ENCODE results near the gene MED13L. TPM values are rescaled to one million over a fixed set of nuclear protein-coding genes. Genes with fewer than 3 reads are reported as not detected.

The MED13L gene
- total RNA-seq, 1 experiment from 2014 or later: 20.1 TPM

DNA sequence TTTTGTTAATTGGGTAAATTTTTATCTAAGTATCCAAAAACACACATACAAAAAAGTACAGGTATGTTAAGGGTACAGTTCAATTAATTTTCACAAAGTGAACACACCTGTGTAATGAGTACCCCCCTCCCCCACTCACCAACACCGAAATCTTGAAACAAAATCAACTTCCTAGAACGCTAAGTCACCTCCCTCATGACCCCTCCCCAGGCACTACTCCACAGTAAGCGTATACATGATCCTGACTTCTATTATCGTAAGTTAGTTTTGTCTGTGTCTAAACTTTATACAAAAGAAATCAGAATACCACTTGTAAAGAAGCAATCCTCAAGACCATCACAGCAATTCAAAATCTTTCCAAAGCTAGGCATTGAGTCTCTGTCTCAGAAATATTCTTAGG is 100.5 kb downstream of the MED13L start:
- no peak for DNase-seq (ENCODE audit: low read depth)
- in situ Hi-C loops (cut with HindIII; ENCODE audit: low pct_unique_long_range_greater_than_20kb, low sequenced_read_pairs): no loop called here

DNA sequence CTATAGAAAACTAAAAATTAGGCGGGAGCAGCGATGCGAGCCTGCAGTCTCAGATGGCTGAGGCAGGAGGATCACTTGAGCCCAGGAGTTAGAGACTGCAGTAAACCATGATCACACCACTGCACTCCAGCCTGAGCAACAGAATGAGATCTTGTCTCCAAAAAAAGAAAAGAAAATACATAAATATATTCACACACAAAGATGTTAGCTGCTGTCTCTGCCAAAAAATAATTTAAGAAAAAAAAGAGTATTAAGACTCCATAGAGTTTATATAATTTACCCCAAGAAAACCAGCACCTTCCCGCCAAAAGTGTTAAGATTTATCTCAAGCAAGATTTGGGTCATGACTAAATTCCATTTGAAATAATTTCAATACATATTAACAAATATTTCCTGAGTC is 102.6 kb downstream of the MED13L start:
- DNase-seq (ENCODE audit: low read depth): no peak
- in situ Hi-C loops (cut with HindIII; ENCODE audit: low pct_unique_long_range_greater_than_20kb, low sequenced_read_pairs): no loop called here

DNA sequence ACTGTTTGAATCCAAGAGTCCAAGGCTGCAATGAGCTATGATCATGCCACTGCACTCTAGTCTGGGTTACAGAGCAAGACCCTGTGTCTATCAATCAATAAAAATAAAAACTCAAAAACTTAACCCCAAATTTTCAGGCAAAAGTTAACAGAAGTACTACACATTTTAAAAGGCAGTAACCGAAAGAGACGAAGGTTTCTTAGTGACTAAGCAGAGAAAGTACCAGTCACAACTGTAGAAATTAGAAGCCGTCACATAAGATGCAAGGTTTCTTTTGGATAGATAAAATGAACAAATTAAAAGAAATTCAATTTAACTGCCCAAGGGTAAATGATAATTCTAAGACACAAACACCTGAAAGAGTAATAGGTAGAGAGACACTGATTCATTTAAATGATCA is 103.5 kb downstream of the MED13L start:
- DNase-seq (ENCODE audit: low read depth): no peak
- in situ Hi-C loops (cut with HindIII; ENCODE audit: low pct_unique_long_range_greater_than_20kb, low sequenced_read_pairs): no loop called here

GRCh38 chr12:116172224-116172849 is 105.2 kb downstream of the MED13L start:
- in situ Hi-C loops (cut with HindIII; ENCODE audit: low pct_unique_long_range_greater_than_20kb, low sequenced_read_pairs): no loop called here
- DNase-seq (ENCODE audit: low read depth): no peak

GRCh38 chr12:116171549-116171948 is 105.9 kb downstream of the MED13L start:
- in situ Hi-C loops (cut with HindIII; ENCODE audit: low pct_unique_long_range_greater_than_20kb, low sequenced_read_pairs): no loop called here
- DNase-seq (ENCODE audit: low read depth): no peak

DNA sequence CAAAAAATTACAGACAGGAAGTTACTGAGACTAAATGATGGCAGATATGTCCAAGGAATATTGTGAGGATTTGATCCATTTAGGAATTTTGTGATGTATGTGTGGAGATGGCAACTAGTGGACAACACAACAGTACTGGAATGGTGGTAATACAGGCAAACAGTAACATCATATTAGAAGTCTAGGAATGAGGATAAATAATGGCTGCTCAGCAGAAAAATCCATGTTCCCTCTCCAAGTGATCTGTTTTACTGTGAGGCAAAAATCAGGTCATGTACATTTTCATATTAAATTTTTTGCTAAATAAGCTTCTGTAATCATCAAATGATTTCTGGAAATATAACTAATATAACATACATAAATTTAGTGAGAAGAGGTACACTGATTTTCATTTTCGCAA is 108.4 kb downstream of the MED13L start:
- in situ Hi-C loops (cut with HindIII; ENCODE audit: low pct_unique_long_range_greater_than_20kb, low sequenced_read_pairs): no loop called here
- no peak for DNase-seq (ENCODE audit: low read depth)

DNA sequence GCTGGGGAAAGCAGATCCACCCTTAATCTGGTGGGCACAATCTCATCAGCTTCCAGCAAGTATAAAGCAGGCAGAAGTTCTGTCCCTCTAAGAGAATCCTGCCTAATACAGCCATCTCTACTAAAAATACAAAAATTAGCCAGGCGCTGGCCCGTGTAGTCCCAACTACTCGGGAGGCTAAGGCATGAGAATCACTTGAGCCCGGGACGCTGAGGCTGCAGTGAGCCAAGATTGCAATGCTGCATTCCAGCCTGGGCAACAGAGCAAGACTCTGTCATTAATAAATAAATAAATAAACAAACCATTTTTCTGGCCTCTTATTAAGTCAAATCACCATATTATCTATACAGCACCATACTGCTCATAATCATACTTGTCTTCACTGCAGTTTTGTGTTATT is 111.2 kb downstream of the MED13L start:
- DNase-seq (ENCODE audit: low read depth): no peak
- in situ Hi-C loops (cut with HindIII; ENCODE audit: low pct_unique_long_range_greater_than_20kb, low sequenced_read_pairs): no loop called here

DNA sequence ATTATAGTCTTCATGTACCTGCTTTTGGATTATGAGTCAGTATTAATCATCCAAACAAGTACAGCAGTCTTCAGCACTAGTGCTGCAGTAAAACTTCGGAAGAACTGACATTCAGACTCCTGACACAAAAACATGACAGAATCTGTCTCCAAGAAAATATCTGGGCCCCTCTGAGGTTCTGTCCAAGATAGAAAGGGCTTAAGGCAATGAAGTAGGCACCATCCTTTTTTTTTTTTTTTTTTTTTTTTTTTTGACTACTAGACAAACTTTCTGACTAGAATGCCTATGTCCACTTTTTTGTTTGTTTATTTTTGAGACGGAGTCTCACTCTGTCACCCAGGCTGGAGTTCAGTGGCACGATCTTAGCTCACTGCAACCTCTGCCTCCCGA is 112.5 kb downstream of the MED13L start:
- peak; percentile 17 for DNase-seq (ENCODE audit: low read depth)

DNA sequence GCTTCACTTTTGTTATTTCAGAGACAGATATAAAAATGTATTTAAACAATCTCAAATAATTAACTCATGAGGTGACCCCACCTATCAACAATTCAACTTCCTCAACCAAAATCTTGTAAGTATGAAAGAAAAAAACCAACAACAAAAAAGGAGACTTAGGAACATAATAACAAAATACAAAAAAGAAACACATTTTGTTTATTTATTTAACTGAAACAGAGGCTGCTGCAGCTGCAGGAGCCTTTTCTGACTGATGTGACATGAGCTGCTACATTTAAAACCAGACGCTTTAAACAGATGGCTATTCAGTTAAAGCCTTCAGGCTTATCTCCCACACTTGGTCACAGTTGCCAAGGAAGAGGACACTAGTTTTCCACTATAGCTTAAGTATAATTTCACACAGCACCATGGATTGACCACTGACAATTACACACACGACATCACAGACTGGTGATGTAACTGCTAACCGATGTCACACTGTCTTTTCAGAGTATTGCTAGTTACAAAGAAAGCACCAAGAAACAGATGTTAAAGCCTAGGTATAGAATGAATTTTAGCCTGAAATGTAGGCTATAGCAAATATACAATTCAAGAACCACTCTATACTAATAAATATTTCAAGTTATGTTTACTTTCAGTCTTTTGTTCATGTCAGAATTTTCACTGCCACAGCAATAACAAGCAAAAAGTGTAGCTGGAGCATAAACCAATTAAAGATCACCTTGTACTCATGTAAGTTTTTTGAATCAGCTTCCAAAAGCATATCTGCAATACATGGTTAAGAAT is 113.0 kb downstream of the MED13L start:
- in situ Hi-C loops (cut with HindIII; ENCODE audit: low pct_unique_long_range_greater_than_20kb, low sequenced_read_pairs): no loop called here

More for the DNA sequence above, 112.5 kb downstream of the MED13L start:
- in situ Hi-C loops (cut with HindIII; ENCODE audit: low pct_unique_long_range_greater_than_20kb, low sequenced_read_pairs): no loop called here

DNA sequence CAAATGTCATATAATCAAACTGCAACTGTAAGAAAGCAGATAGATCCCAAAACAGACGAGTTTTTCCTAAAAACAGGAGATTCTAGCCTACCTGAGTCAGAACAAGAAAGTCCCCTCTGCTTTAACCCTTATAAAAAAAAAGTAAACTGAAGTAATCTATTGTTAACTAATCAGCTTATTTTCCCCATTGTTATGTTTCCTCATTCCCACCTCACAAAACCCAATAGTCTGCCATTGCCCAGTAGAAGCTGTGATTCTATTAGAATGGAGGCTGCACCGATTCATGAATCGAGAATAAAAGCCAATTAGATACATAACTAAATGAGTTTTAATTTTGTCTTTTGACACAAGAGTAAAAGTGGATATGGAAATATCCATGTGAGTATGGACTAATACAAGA is 115.4 kb downstream of the MED13L start:
- in situ Hi-C loops (cut with HindIII; ENCODE audit: low pct_unique_long_range_greater_than_20kb, low sequenced_read_pairs): no loop called here
- no peak for DNase-seq (ENCODE audit: low read depth)

More for the DNA sequence above, 113.0 kb downstream of the MED13L start:
- peak; percentile 7 for DNase-seq (ENCODE audit: low read depth)

- in situ Hi-C loops (cut with HindIII; ENCODE audit: low pct_unique_long_range_greater_than_20kb, low sequenced_read_pairs): no loop called here
- no peak for DNase-seq (ENCODE audit: low read depth)
Measured at GRCh38 chr12:116161588-116161987, 115.9 kb downstream of the MED13L start.

- DNase-seq (ENCODE audit: low read depth): no peak
- in situ Hi-C loops (cut with HindIII; ENCODE audit: low pct_unique_long_range_greater_than_20kb, low sequenced_read_pairs): no loop called here
Measured at GRCh38 chr12:116160883-116161458, 116.5 kb downstream of the MED13L start.

- DNase-seq (ENCODE audit: low read depth): peak; percentile 17
- in situ Hi-C loops (cut with HindIII; ENCODE audit: low pct_unique_long_range_greater_than_20kb, low sequenced_read_pairs): no loop called here
Measured at GRCh38 chr12:116160231-116160630, 117.3 kb downstream of the MED13L start.

DNA sequence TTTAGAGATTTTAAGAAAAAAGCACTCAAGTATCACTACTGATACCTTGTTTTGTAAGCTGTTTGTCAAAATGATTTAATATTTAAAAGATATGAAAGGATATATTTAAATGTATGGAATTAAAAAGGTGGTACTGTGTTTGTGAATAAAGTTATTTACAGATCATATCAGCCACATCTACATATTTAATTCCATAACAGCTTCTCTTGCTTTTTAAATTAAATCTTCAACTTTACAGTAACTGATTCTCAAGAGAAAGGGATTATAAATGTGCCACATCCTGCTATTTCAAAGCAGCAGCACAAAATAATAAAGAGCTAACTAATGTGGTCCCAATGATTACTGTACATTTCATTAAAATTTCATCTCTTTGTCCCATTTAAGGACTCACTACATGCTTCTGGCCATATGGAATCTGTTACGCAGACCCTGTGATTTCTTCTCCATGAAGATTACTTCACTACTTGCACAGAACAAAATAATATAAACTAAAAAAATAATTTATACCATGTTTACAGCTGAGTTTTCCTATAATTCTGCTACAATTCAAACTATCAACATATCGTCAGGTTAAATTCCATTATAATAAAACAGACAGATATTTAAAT is 117.8 kb downstream of the MED13L start:
- in situ Hi-C loops (cut with HindIII; ENCODE audit: low pct_unique_long_range_greater_than_20kb, low sequenced_read_pairs): no loop called here
- DNase-seq (ENCODE audit: low read depth): no peak

DNA sequence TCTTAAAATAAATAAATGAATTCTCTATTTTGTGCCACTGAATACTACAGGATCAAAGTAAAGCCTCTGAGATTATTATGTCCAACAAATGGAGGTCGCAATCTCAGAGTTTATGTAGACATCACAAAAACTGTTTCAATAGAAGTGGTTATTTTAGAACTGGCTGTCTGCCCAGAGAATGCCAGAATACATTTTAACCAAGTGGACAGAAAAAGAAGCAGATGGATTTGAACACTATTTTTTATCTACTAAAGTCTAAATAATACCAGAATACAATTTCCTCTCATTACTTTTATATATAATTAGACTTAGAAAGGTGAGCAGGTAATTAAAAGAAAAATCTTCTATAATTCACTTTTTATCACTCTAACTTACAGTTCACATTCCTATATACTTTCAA is 118.3 kb downstream of the MED13L start:
- in situ Hi-C loops (cut with HindIII; ENCODE audit: low pct_unique_long_range_greater_than_20kb, low sequenced_read_pairs): no loop called here
- no peak for DNase-seq (ENCODE audit: low read depth)

GRCh38 chr12:116157845-116158267 is 119.6 kb downstream of the MED13L start:
- no peak for DNase-seq (ENCODE audit: low read depth)
- in situ Hi-C loops (cut with HindIII; ENCODE audit: low pct_unique_long_range_greater_than_20kb, low sequenced_read_pairs): no loop called here

GRCh38 chr12:116156614-116157013 is 120.9 kb downstream of the MED13L start:
- in situ Hi-C loops (cut with HindIII; ENCODE audit: low pct_unique_long_range_greater_than_20kb, low sequenced_read_pairs): no loop called here
- no peak for DNase-seq (ENCODE audit: low read depth)

DNA sequence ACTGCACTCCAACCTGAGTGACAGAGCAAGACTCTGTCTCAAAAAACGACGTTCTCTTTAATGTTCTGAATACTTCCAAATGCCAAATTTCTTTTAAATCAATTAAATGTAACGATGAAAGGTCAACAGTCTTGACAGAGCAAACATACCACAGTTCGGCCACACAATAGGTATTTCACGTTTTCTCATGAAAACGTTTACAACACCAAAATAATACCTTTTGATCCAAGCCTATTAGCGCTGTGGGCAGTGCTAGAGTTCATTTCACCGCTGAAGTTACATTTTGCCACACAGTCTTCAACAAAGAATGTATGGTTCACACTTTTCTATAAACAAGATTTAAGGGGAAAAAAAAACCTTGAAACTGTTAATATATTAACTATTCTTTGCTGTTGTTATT is 122.1 kb downstream of the MED13L start:
- in situ Hi-C loops (cut with HindIII; ENCODE audit: low pct_unique_long_range_greater_than_20kb, low sequenced_read_pairs): no loop called here
- DNase-seq (ENCODE audit: low read depth): no peak

GRCh38 chr12:116153983-116154382 is 123.5 kb downstream of the MED13L start:
- in situ Hi-C loops (cut with HindIII; ENCODE audit: low pct_unique_long_range_greater_than_20kb, low sequenced_read_pairs): no loop called here
- DNase-seq (ENCODE audit: low read depth): no peak
